ENCODE data around the gene EMP2. TPM values are rescaled to one million over a fixed set of nuclear protein-coding genes. Genes with fewer than 3 reads are reported as not detected.

Gene EMP2
- total RNA-seq, 1 experiment from 2014 or later = 14.4 TPM

DNA sequence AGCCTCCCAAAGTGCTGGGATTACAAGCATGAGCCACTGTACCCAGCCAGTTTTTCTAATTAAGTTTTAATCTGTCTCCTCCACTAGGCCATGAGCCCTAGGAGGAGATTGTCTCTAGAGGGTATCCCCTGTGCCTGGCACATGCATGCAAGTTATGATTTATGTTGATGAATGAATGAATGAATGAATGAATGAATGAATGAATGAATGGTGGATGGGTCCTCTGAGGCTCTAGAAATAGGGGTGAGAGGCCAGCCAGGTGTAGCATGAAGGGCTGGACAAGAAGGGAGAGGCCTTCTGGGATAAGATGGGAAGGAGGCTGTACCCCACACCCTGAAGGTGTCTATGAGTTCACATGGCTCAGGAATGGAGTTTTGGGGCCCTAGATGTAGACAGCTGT lies 48.8 kb downstream of the EMP2 start:
- H3K9ac ChIP-seq (ENCODE audit: extremely low read depth, insufficient read length, low read length) = no peak overlapping the region
- H3K18ac ChIP-seq (ENCODE audit: insufficient read length, low read depth, low read length) = no peak overlapping the region
- no peak overlapping the region for H3K27ac ChIP-seq (ENCODE audit: insufficient read length, low read depth, low read length)
- H4K5ac ChIP-seq (ENCODE audit: insufficient read length, low read depth, low read length) = no peak overlapping the region
- no peaks in the 10 kb centered on the region for H3K23me2 ChIP-seq (ENCODE audit: insufficient read length, low read depth, low read length, poor library complexity, severe bottlenecking)
- TF ChIP-seq CTCF (conservative IDR thresholded peaks at IDR 0.05) = no peak
- H3K4me1 ChIP-seq (ENCODE audit: insufficient read depth, low read length) = no peaks in the 10 kb centered on the region
- Mint-ChIP-seq H3K27ac (no peak overlapping the region), H3K27me3 (ENCODE audit: low read depth) (no peaks in the 10 kb centered on the region), H3K9me3 (no peaks in the 10 kb centered on the region), H3K4me3 (no peak overlapping the region), H3K36me3 (ENCODE audit: insufficient read depth in 1 of 3, low read depth in 3 of 3) (peaks cover 0 to 3% (median 0%) of the 10 kb centered on the region in 3 experiments; a peak in 1 of 7 replicates), H3K4me1 (no peaks in the 10 kb centered on the region)
- no peak overlapping the region for H2BK5ac ChIP-seq (ENCODE audit: insufficient read length, low read length)
- H2BK120ac ChIP-seq (ENCODE audit: low read depth, low read length, poor library complexity, severe bottlenecking) = no peak overlapping the region
- no peak overlapping the region for H2AK5ac ChIP-seq (ENCODE audit: insufficient read length, low read length)
- H3K79me2 ChIP-seq (ENCODE audit: insufficient read depth, low read length) = no peaks in the 10 kb centered on the region
- no peak overlapping the region for H2BK15ac ChIP-seq (ENCODE audit: low read depth, low read length)
- no peak overlapping the region for H3K4ac ChIP-seq (ENCODE audit: low read depth, low read length)
- no peak overlapping the region for H3K56ac ChIP-seq (ENCODE audit: insufficient read length, low read depth, low read length)
- DNase-seq = no peak
- no peak overlapping the region for H3T11ph ChIP-seq (ENCODE audit: low read length)
- no peak overlapping the region for H3K14ac ChIP-seq (ENCODE audit: insufficient read depth, low read length)
- H3K27me3 ChIP-seq (ENCODE audit: insufficient read depth, low read length) = no peaks in the 10 kb centered on the region
- no peak overlapping the region for H3K23ac ChIP-seq (ENCODE audit: insufficient read length, low read depth, low read length)
- H2AFZ ChIP-seq (ENCODE audit: low read length) = no peak overlapping the region
- H3K9me3 ChIP-seq (ENCODE audit: control insufficient read depth, low read depth, low read length) = no peaks in the 10 kb centered on the region
- no peak overlapping the region for H2BK12ac ChIP-seq (ENCODE audit: insufficient read length, low read depth, low read length)
- no peak overlapping the region for H2BK20ac ChIP-seq (ENCODE audit: low read depth, low read length, poor library complexity, severe bottlenecking)
- H4K20me1 ChIP-seq (ENCODE audit: control insufficient read depth, insufficient read depth, insufficient read length) = no peaks in the 10 kb centered on the region
- no peaks in the 10 kb centered on the region for H3K79me1 ChIP-seq (ENCODE audit: insufficient read depth, low read depth, low read length, poor library complexity, severe bottlenecking)
- no peak overlapping the region for H4K8ac ChIP-seq (replicated peaks; ENCODE audit: insufficient read length, low read depth, low read length)
- H3K4me2 ChIP-seq (ENCODE audit: insufficient read depth, insufficient read length, low read length) = no peak overlapping the region
- no peak overlapping the region for H4K91ac ChIP-seq (ENCODE audit: insufficient read length, low read depth, low read length)

Data from H9 (cell line).